ENCODE measurements around the gene KIAA0513.

Gene KIAA0513

GRCh38 chr16:85124636-85125346, 97.2 kb downstream of the KIAA0513 start:
- H3K4me3 ChIP-seq (ENCODE audit: low read depth, low read length), result no peak overlapping the region
- peak overlapping the region; percentile 58 for H3K27ac ChIP-seq
- no peak for TF ChIP-seq CTCF (IDR thresholded peaks at IDR 0.05; ENCODE audit: low read depth, low read length, missing control alignments)
- H3K36me3 ChIP-seq (replicated peaks), result no peaks in the 10 kb centered on the region
- H3K27me3 ChIP-seq (replicated peaks), result no peaks in the 10 kb centered on the region
- in situ Hi-C loops (cut with HindIII; ENCODE audit: low pct_ligation_motif_present, low sequenced_read_pairs), result no loop called here
- no peak for DNase-seq

- Histone ChIP-seq H3K27me3 (replicated peaks) (no peaks in the 10 kb centered on the region), H3K27ac (no peak overlapping the region), H3K4me3 (ENCODE audit: low read depth, low read length) (no peak overlapping the region), H3K36me3 (replicated peaks) (no peaks in the 10 kb centered on the region)
- in situ Hi-C loops (cut with HindIII; ENCODE audit: low pct_ligation_motif_present, low sequenced_read_pairs), result no loop called here
- TF ChIP-seq CTCF (IDR thresholded peaks at IDR 0.05; ENCODE audit: low read depth, low read length, missing control alignments), result no peak
- no peak for DNase-seq
Observed at GRCh38 chr16:85125570-85126393, 98.2 kb downstream of the KIAA0513 start.

GRCh38 chr16:85126394-85126704, 98.8 kb downstream of the KIAA0513 start:
- in situ Hi-C loops (cut with HindIII; ENCODE audit: low pct_ligation_motif_present, low sequenced_read_pairs), result no loop called here

GRCh38 chr16:85126705-85127378, 99.2 kb downstream of the KIAA0513 start:
- TF ChIP-seq CTCF (IDR thresholded peaks at IDR 0.05; ENCODE audit: low read depth, low read length, missing control alignments), result peak; percentile 4

More at GRCh38 chr16:85126394-85126704, 98.8 kb downstream of the KIAA0513 start:
- H3K27ac ChIP-seq, result peak overlapping the region; percentile 82
- no peak overlapping the region for H3K4me3 ChIP-seq (ENCODE audit: low read depth, low read length)
- H3K36me3 ChIP-seq (replicated peaks), result no peaks in the 10 kb centered on the region
- DNase-seq, result no peak
- TF ChIP-seq CTCF (IDR thresholded peaks at IDR 0.05; ENCODE audit: low read depth, low read length, missing control alignments), result no peak
- H3K27me3 ChIP-seq (replicated peaks), result no peaks in the 10 kb centered on the region

GRCh38 chr16:85127379-85127723, 99.8 kb downstream of the KIAA0513 start:
- TF ChIP-seq CTCF (IDR thresholded peaks at IDR 0.05; ENCODE audit: low read depth, low read length, missing control alignments), result no peak
- Histone ChIP-seq H3K27me3 (replicated peaks) (no peaks in the 10 kb centered on the region), H3K4me3 (ENCODE audit: low read depth, low read length) (no peak overlapping the region), H3K27ac (no peak overlapping the region), H3K36me3 (replicated peaks) (no peaks in the 10 kb centered on the region)
- in situ Hi-C loops (cut with HindIII; ENCODE audit: low pct_ligation_motif_present, low sequenced_read_pairs), result no loop called here
- no peak for DNase-seq

More at GRCh38 chr16:85126705-85127378, 99.2 kb downstream of the KIAA0513 start:
- Histone ChIP-seq H3K27ac (peak overlapping the region; percentile 82), H3K4me3 (ENCODE audit: low read depth, low read length) (no peak overlapping the region), H3K27me3 (replicated peaks) (no peaks in the 10 kb centered on the region), H3K36me3 (replicated peaks) (no peaks in the 10 kb centered on the region)
- peak; percentile 61 for DNase-seq
- in situ Hi-C loops (cut with HindIII; ENCODE audit: low pct_ligation_motif_present, low sequenced_read_pairs), result no loop called here
